Inflammatory macrophage (primary cell): ENCODE results near the gene ZSCAN30.

Source experiments
- DNase-seq, 2 donors: peaks; one replicate each; pipeline ENCODE4 v3.0.0-alpha.2; 2020 to 2022
- total RNA-seq, 18 experiments: gene quantifications; one replicate each; lab custom pipeline; 2026; ENCODE audit warnings: mixed read lengths in 6 of 18, inconsistent platforms in 2 of 18; lab: John Stamatoyannopoulos, UW

The ZSCAN30 gene
- 1.4 to 11.6 (median 6.4) reads per million in 18 experiments for total RNA-seq

- peak; percentile 95 to 96 for DNase-seq
Measured at GRCh38 chr18:35290094-35290735, at the start of gene ZSCAN30. ZSCAN30 (minus strand) TSS chr18:35290229; CDS start chr18:35264352, 25,877 bp downstream.

GRCh38 chr18:35337286-35337685 lies 47.3 kb upstream of the ZSCAN30 start:
- DNase-seq: no peak

- no peak for DNase-seq
Measured at GRCh38 chr18:35335866-35336265, 45.8 kb upstream of the ZSCAN30 start.

GRCh38 chr18:35334821-35335220 lies 44.8 kb upstream of the ZSCAN30 start:
- DNase-seq: no peak

- DNase-seq: no peak
Measured at GRCh38 chr18:35334212-35334611, 44.2 kb upstream of the ZSCAN30 start.

GRCh38 chr18:35331367-35332087 lies 41.5 kb upstream of the ZSCAN30 start:
- DNase-seq: no peak

- DNase-seq: no peak
Measured at GRCh38 chr18:35328868-35329267, 38.8 kb upstream of the ZSCAN30 start.

GRCh38 chr18:35326695-35327387 lies 36.8 kb upstream of the ZSCAN30 start:
- no peak for DNase-seq

GRCh38 chr18:35324926-35325655 lies 35.1 kb upstream of the ZSCAN30 start:
- DNase-seq: no peak

- no peak for DNase-seq
Measured at GRCh38 chr18:35322486-35323458, 32.7 kb upstream of the ZSCAN30 start.

- no peak for DNase-seq
Measured at GRCh38 chr18:35311496-35311895, 21.5 kb upstream of the ZSCAN30 start.

GRCh38 chr18:35306588-35307250 lies 16.7 kb upstream of the ZSCAN30 start:
- no peak for DNase-seq

GRCh38 chr18:35303610-35304009 lies 13.6 kb upstream of the ZSCAN30 start:
- DNase-seq: no peak

GRCh38 chr18:35296060-35296459 lies 6.0 kb upstream of the ZSCAN30 start:
- no peak for DNase-seq

- no peak for DNase-seq
Measured at GRCh38 chr18:35291166-35291565, 1.1 kb upstream of the ZSCAN30 start.

- DNase-seq: peak in 1 of 2 donors; percentile 1
Measured at GRCh38 chr18:35289727-35290093, 319 bp downstream of the ZSCAN30 start.

- peak; percentile 17 to 20 for DNase-seq
Measured at GRCh38 chr18:35289293-35289692, 736 bp downstream of the ZSCAN30 start.

- DNase-seq: no peak
Measured at GRCh38 chr18:35284841-35285240, 5.2 kb downstream of the ZSCAN30 start.

- DNase-seq: no peak
Measured at GRCh38 chr18:35283923-35284794, 5.9 kb downstream of the ZSCAN30 start.

GRCh38 chr18:35282353-35282752 lies 7.7 kb downstream of the ZSCAN30 start:
- DNase-seq: peak in 1 of 2 donors; percentile 1
